ENCODE data around the gene JAZF1. TPM values are rescaled to one million over a fixed set of nuclear protein-coding genes. Genes with fewer than 3 reads are reported as not detected.

JAZF1 gene
- total RNA-seq, 1 experiment from 2014 or later: 6.9 TPM

GRCh38 chr7:28075674-28076358, 104.8 kb downstream of the JAZF1 start:
- peak; percentile 27 for DNase-seq (ENCODE audit: low read depth)

- DNase-seq (ENCODE audit: low read depth): no peak
Observed at GRCh38 chr7:28072876-28073514, 107.6 kb downstream of the JAZF1 start.

GRCh38 chr7:28071570-28071969, 109.0 kb downstream of the JAZF1 start:
- no peak for DNase-seq (ENCODE audit: low read depth)

GRCh38 chr7:28070297-28071055, 110.1 kb downstream of the JAZF1 start:
- peak; percentile 22 for DNase-seq (ENCODE audit: low read depth)

- DNase-seq (ENCODE audit: low read depth): peak; percentile 35
Observed at GRCh38 chr7:28069807-28070206, 110.8 kb downstream of the JAZF1 start.

GRCh38 chr7:28069388-28069787, 111.2 kb downstream of the JAZF1 start:
- DNase-seq (ENCODE audit: low read depth): no peak

- peak; percentile 74 for DNase-seq (ENCODE audit: low read depth)
Observed at GRCh38 chr7:28068811-28069216, 111.8 kb downstream of the JAZF1 start.

- DNase-seq (ENCODE audit: low read depth): peak; percentile 54
Observed at GRCh38 chr7:28067171-28067570, 113.4 kb downstream of the JAZF1 start.

GRCh38 chr7:28065721-28066285, 114.8 kb downstream of the JAZF1 start:
- peak; percentile 69 for DNase-seq (ENCODE audit: low read depth)

GRCh38 chr7:28065308-28065707, 115.3 kb downstream of the JAZF1 start:
- DNase-seq (ENCODE audit: low read depth): peak; percentile 42

GRCh38 chr7:28064437-28064836, 116.2 kb downstream of the JAZF1 start:
- DNase-seq (ENCODE audit: low read depth): no peak

GRCh38 chr7:28062197-28062991, 118.2 kb downstream of the JAZF1 start:
- peak; percentile 90 for DNase-seq (ENCODE audit: low read depth)

GRCh38 chr7:28061824-28062196, 118.8 kb downstream of the JAZF1 start:
- DNase-seq (ENCODE audit: low read depth): no peak

GRCh38 chr7:28060371-28060950, 120.1 kb downstream of the JAZF1 start:
- DNase-seq (ENCODE audit: low read depth): no peak

GRCh38 chr7:28055161-28055544, 125.4 kb downstream of the JAZF1 start:
- peak; percentile 81 for DNase-seq (ENCODE audit: low read depth)

- no peak for DNase-seq (ENCODE audit: low read depth)
Observed at GRCh38 chr7:28054531-28055160, 125.9 kb downstream of the JAZF1 start.

GRCh38 chr7:28052933-28053332, 127.7 kb downstream of the JAZF1 start:
- DNase-seq (ENCODE audit: low read depth): peak; percentile 69

GRCh38 chr7:28048694-28049093, 131.9 kb downstream of the JAZF1 start:
- no peak for DNase-seq (ENCODE audit: low read depth)

GRCh38 chr7:28046035-28046434, 134.6 kb downstream of the JAZF1 start:
- DNase-seq (ENCODE audit: low read depth): no peak

- DNase-seq (ENCODE audit: low read depth): no peak
Observed at GRCh38 chr7:28045592-28045991, 135.0 kb downstream of the JAZF1 start.

GRCh38 chr7:28044825-28045224, 135.8 kb downstream of the JAZF1 start:
- DNase-seq (ENCODE audit: low read depth): peak; percentile 40
